Neuronal stem cell (in vitro differentiated cells): ENCODE measurements around the gene JOSD2.

Source experiments
- DNase-seq: peaks from one replicate; pipeline ENCODE4 v3.0.0-alpha.2; 2013; ENCODE audit warnings: low spot score
- H2AFZ ChIP-seq: one replicate; pipeline ENCODE4 v1.6.1; 2013; ENCODE audit warnings: mild to moderate bottlenecking, low read length, inconsistent platforms
- H2AK5ac ChIP-seq: 2 replicates; pipeline ENCODE4 v1.6.1; 2013; ENCODE audit warnings: low read depth, mild to moderate bottlenecking, inconsistent platforms, low read length, moderate library complexity, mixed read lengths
- H2BK120ac ChIP-seq: 2 replicates; pipeline ENCODE4 v1.6.1; 2013; ENCODE audit warnings: low read depth, mild to moderate bottlenecking, inconsistent platforms, low read length, moderate library complexity, mixed read lengths
- H2BK12ac ChIP-seq: one replicate; pipeline ENCODE4 v1.6.1; 2013; ENCODE audit warnings: low read length, inconsistent platforms
- H2BK15ac ChIP-seq: 2 replicates; pipeline ENCODE4 v1.6.1; 2013; ENCODE audit warnings: mild to moderate bottlenecking, low read length, inconsistent platforms, mixed read lengths
- H2BK5ac ChIP-seq: one replicate; pipeline ENCODE4 v1.6.1; 2013; ENCODE audit warnings: inconsistent platforms, mild to moderate bottlenecking, low read length, moderate library complexity
- H3K14ac ChIP-seq: one replicate; pipeline ENCODE4 v1.6.1; 2013; ENCODE audit warnings: low read length, inconsistent platforms
- H3K18ac ChIP-seq: 2 replicates; pipeline ENCODE4 v1.6.1; 2013; ENCODE audit warnings: low read length, inconsistent platforms
- H3K23ac ChIP-seq: 2 replicates; pipeline ENCODE4 v1.6.1; 2013; ENCODE audit warnings: low read depth, mild to moderate bottlenecking, mixed read lengths, low read length, inconsistent platforms; ENCODE audit not compliant: poor library complexity
- H3K27ac ChIP-seq: replicated peaks from 3 replicates; pipeline ENCODE4 v1.5.1; 2013; ENCODE audit warnings: low read length, inconsistent platforms
- H3K27me3 ChIP-seq, 3 experiments: 2 replicates each; pipeline ENCODE4 v1.6.1; 2013; ENCODE audit warnings: low read length in 3 of 3, mild to moderate bottlenecking in 2 of 3, inconsistent platforms in 1 of 3, low read depth in 1 of 3, mixed read lengths in 1 of 3, moderate library complexity in 1 of 3; ENCODE audit not compliant: control insufficient read depth in 3 of 3, insufficient read depth in 3 of 3
- H3K36me3 ChIP-seq, 2 donors: replicated peaks in 1 of 2; 2 replicates each; pipeline ENCODE4 v1.6.1; 2013; ENCODE audit warnings: low read length in 2 of 2; ENCODE audit not compliant: control insufficient read depth in 2 of 2, insufficient read depth in 2 of 2
- H3K4ac ChIP-seq: 2 replicates; pipeline ENCODE4 v1.6.1; 2013; ENCODE audit warnings: inconsistent platforms, mild to moderate bottlenecking, low read length, moderate library complexity
- H3K4me1 ChIP-seq, 2 donors: 1 replicate in 1 of 2; 2 replicates in 1 of 2; pipeline ENCODE4 v1.6.1; 2013; ENCODE audit warnings: low read length in 2 of 2, low read depth in 1 of 2; ENCODE audit not compliant: control insufficient read depth in 2 of 2, insufficient read depth in 1 of 2
- H3K4me2 ChIP-seq: one replicate; pipeline ENCODE4 v1.6.1; 2013; ENCODE audit warnings: mild to moderate bottlenecking, low read length, inconsistent platforms; ENCODE audit not compliant: insufficient read depth, poor library complexity, severe bottlenecking
- H3K4me3 ChIP-seq, 2 donors: 2 replicates each; pipeline ENCODE4 v1.5.1; 2013; ENCODE audit warnings: low read length in 2 of 2, mild to moderate bottlenecking in 2 of 2, inconsistent platforms in 1 of 2, moderate library complexity in 1 of 2
- H3K79me1 ChIP-seq: one replicate; pipeline ENCODE4 v1.6.1; 2013; ENCODE audit warnings: low read depth, mild to moderate bottlenecking, inconsistent platforms, low read length, moderate library complexity
- H3K9ac ChIP-seq: one replicate; pipeline ENCODE4 v1.6.1; 2013; ENCODE audit warnings: mild to moderate bottlenecking, low read depth, low read length, inconsistent platforms; ENCODE audit not compliant: poor library complexity
- H3K9me3 ChIP-seq, 2 donors: replicated peaks in 1 of 2; 2 replicates each; pipeline versions ENCODE3 to v1.6.1; 2013; ENCODE audit warnings: low read length in 2 of 2, mild to moderate bottlenecking in 2 of 2, inconsistent platforms in 1 of 2, low read depth in 1 of 2, mixed read lengths in 1 of 2, moderate library complexity in 1 of 2; ENCODE audit not compliant: control insufficient read depth in 2 of 2, insufficient read depth in 1 of 2
- H4K8ac ChIP-seq: one replicate; pipeline ENCODE4 v1.6.1; 2013; ENCODE audit warnings: low read depth, mild to moderate bottlenecking, inconsistent platforms, low read length, moderate library complexity
- H4K91ac ChIP-seq: one replicate; pipeline ENCODE4 v1.6.1; 2013; ENCODE audit warnings: low read length, low read depth, mild to moderate bottlenecking, inconsistent platforms; ENCODE audit not compliant: poor library complexity
- WGBS, 2 donors: extraction: QIAGEN DNeasy Blood & Tissue Kit; methylation state at CpG; one replicate each; pipeline ENCODE4 v1.1.7; 2013; ENCODE audit warnings: missing lambda C conversion rate in 2 of 2, mixed read lengths in 1 of 2; ENCODE audit not compliant: insufficient read length in 2 of 2, insufficient replicate concordance in 1 of 2; ENCODE audit errors: extremely low coverage in 2 of 2; 5-methylcytosine and 5-hydroxymethylcytosine counted together

Gene JOSD2

DNA sequence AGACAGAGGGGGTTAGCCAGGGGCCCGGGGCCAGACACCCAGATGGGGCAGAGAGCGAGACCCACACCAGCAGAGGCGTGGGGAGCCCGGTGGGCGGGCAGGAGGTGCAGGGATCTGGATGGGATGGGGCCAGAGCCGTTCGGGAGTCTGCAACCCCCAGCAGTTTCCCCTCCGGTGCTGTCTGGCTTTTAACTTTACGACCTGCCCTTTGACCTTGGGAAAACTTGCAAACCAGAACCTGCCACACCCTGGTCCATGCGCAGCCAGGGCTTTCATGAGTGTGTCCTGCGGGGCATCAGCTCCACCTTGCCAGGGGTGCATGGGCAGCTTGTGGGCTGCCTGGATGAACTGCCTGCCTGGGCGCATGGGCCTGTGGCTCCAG, 9.8 kb downstream of the JOSD2 start:
- Histone ChIP-seq H3K4me1 (peaks cover 15 to 26% of the 10 kb centered on the region in 2 donors), H3K14ac (peak overlapping the region; percentile 71), H3K79me1 (peaks cover 3% of the 10 kb centered on the region), H3K36me3 (no peaks in the 10 kb centered on the region), H2BK12ac (peak overlapping the region; percentile 84), H2BK5ac (no peak overlapping the region), H3K27me3 (peaks cover 0 to 28% (median 0%) of the 10 kb centered on the region in 3 experiments), H2AK5ac (peak overlapping the region; percentile 76), H4K8ac (no peak overlapping the region), H2AFZ (peak overlapping the region; percentile 68), H3K9me3 (no peaks in the 10 kb centered on the region), H3K4me2 (no peak overlapping the region), H3K18ac (peak overlapping the region; percentile 57), H2BK15ac (peak overlapping the region; percentile 85), H2BK120ac (no peak overlapping the region), H3K27ac (no peak overlapping the region), H3K23ac (no peak overlapping the region), H3K4ac (peak overlapping the region; percentile 17), H3K9ac (no peak overlapping the region), H4K91ac (no peak overlapping the region), H3K4me3 (peak overlapping the region in 1 of 2 donors; percentile 59)
- no peak for DNase-seq
- WGBS, 2 donors, result no CpG with 5 or more reads among the region's 12 CpGs

DNA sequence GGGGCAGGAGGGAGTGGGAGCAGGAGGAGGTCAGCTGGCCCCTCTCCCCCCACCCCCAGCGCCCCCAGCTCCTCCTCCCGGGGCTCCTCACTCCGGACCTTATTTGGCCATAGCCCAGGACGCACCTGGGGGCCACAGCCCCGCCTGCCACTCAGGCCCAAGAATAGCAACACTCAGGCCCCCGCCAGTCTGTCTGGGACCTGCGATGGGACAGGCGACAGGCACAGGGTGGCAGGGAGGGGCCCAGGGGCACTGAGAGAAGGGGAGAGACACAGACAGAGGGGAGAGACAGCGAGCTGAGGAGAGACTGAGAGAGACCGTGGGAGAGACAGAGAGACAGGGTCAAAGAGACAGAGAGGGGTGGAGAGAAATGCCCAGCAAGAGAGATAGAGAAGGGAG, 10.2 kb downstream of the JOSD2 start:
- Histone ChIP-seq H3K4me3 (no peak overlapping the region), H4K8ac (no peak overlapping the region), H2BK12ac (peak overlapping the region; percentile 73), H3K9me3 (no peaks in the 10 kb centered on the region), H3K18ac (peak overlapping the region; percentile 57), H2BK5ac (no peak overlapping the region), H3K27me3 (peaks cover 0 to 28% (median 0%) of the 10 kb centered on the region in 3 experiments), H2BK120ac (no peak overlapping the region), H2AK5ac (peak overlapping the region; percentile 96), H3K36me3 (no peaks in the 10 kb centered on the region), H2BK15ac (peak overlapping the region; percentile 85), H3K4me1 (peaks cover 15 to 27% of the 10 kb centered on the region in 2 donors), H2AFZ (peak overlapping the region; percentile 68), H3K79me1 (peaks cover 3% of the 10 kb centered on the region), H4K91ac (no peak overlapping the region), H3K9ac (no peak overlapping the region), H3K23ac (peak overlapping the region; percentile 20), H3K4me2 (no peak overlapping the region), H3K27ac (no peak overlapping the region), H3K4ac (peak overlapping the region; percentile 23), H3K14ac (peak overlapping the region; percentile 71)
- no CpG with 5 or more reads among the region's 10 CpGs for WGBS, 2 donors
- no peak for DNase-seq

DNA sequence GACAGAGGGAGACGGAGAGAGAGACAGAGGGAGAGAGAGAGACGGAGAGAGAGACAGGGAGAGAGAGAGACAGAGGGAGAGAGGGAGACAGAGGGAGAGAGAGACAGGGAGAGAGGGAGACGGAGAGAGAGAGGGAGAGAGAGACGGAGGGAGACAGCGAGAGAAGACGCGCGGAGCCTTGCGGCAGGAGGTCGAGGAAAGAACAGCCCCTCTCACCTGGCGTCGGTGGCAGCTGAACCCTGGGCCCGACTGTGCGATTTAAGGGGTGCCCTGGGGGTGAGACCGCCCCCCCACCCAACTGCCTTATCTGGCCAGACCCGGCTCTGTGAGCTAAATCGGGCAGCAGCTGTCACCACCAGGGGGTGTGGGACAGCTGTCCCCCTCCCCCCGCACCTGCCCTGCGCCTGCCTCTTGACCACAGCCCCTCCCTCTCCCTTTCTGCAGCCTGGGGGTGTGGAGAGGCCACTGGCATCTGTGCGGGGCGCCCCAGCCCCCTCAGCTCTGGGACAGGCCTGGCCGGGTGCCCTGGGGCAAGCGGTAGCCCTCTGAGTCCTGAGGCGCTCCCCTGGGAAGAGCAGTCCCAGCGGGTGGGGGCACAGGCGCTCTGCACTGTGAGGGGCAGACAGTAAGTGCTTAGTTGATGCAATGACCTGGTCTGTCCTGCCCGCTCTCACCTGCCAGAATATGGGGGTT, 10.8 kb downstream of the JOSD2 start:
- peak overlapping the region; percentile 73 for H2BK12ac ChIP-seq
- no peak overlapping the region for H2BK120ac ChIP-seq
- no peak overlapping the region for H4K91ac ChIP-seq
- H3K4me1 ChIP-seq, result peaks cover 15 to 27% of the 10 kb centered on the region in 2 donors
- peak overlapping the region; percentile 60 for H3K9ac ChIP-seq
- no peak overlapping the region for H3K27ac ChIP-seq
- peaks cover 3% of the 10 kb centered on the region for H3K79me1 ChIP-seq
- peak overlapping the region; percentile 96 for H3K18ac ChIP-seq
- no CpG with 5 or more reads among the region's 27 CpGs for WGBS, 2 donors
- peak overlapping the region; percentile 61 for H2AFZ ChIP-seq
- H2BK15ac ChIP-seq, result no peak overlapping the region
- peak overlapping the region; percentile 65 for H4K8ac ChIP-seq
- H2BK5ac ChIP-seq, result no peak overlapping the region
- H3K4me2 ChIP-seq, result no peak overlapping the region
- peak overlapping the region; percentile 20 for H3K23ac ChIP-seq
- peak overlapping the region; percentile 96 for H2AK5ac ChIP-seq
- no peak overlapping the region for H3K4ac ChIP-seq
- peak overlapping the region; percentile 71 for H3K14ac ChIP-seq
- no peaks in the 10 kb centered on the region for H3K36me3 ChIP-seq
- no peaks in the 10 kb centered on the region for H3K9me3 ChIP-seq
- H3K27me3 ChIP-seq, result peaks cover 0 to 30% (median 0%) of the 10 kb centered on the region in 3 experiments
- DNase-seq, result no peak
- H3K4me3 ChIP-seq, result no peak overlapping the region

DNA sequence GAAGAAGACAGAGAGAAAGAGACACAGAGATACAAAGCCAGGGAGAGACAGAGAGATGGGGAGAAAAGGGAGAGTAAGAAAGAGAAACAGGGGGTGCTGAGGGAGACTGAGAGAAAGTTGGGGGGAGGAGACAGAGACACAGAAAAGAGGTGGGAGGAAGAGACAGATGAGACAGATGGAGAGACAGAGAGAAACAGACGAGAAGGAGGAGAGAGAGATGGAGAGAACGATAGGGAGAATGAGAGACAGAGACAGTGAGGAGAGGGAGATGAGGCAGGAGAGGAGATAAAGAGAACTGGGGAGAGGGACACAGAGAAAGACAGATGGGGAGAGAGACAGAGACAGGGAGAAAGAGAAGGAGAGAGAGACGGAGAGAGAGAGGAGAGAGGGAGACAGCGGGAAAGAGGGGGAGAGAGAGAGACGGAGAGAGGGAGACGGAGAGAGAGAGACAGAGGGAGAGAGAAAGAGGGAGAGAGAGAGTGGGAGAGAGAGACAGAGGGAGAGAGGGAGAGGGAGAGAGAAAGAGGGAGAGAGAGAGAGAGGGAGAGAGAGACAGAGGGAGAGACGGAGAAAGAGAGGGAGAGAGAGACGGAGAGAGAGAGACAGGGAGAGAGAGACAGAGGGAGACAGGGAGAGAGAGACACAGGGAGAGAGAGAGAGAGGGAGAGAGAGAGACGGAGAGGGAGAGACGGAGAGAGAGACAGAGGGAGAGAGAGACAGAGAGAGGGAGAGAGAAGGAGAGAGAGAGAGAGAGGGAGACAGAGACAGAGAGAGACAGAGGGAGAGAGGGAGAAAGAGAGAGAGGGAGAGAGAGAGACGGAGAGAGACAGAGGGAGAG, 12.6 kb downstream of the JOSD2 start:
- H3K4me1 ChIP-seq, result peaks cover 15 to 27% of the 10 kb centered on the region in 2 donors
- H2AK5ac ChIP-seq, result no peak overlapping the region
- peaks cover 3% of the 10 kb centered on the region for H3K79me1 ChIP-seq
- no peak overlapping the region for H2AFZ ChIP-seq
- peaks cover 0 to 43% (median 0%) of the 10 kb centered on the region in 3 experiments for H3K27me3 ChIP-seq
- no peak overlapping the region for H3K4me2 ChIP-seq
- H3K4me3 ChIP-seq, result no peak overlapping the region
- no peak overlapping the region for H4K8ac ChIP-seq
- no peak overlapping the region for H2BK12ac ChIP-seq
- H3K23ac ChIP-seq, result no peak overlapping the region
- no peak overlapping the region for H3K14ac ChIP-seq
- H3K27ac ChIP-seq, result no peak overlapping the region
- no peak for DNase-seq
- H3K9ac ChIP-seq, result no peak overlapping the region
- H3K4ac ChIP-seq, result no peak overlapping the region
- no CpG with 5 or more reads among the region's 11 CpGs for WGBS, 2 donors
- no peak overlapping the region for H2BK5ac ChIP-seq
- no peaks in the 10 kb centered on the region for H3K36me3 ChIP-seq
- H2BK120ac ChIP-seq, result no peak overlapping the region
- no peak overlapping the region for H3K18ac ChIP-seq
- no peak overlapping the region for H2BK15ac ChIP-seq
- no peaks in the 10 kb centered on the region for H3K9me3 ChIP-seq
- H4K91ac ChIP-seq, result no peak overlapping the region
